Uterus (tissue), 2 donors: Measurements from ENCODE around the gene LARGE2.

Source experiments
- POLR2A ChIP-seq, 2 donors: fragments of 450-650 bp; IDR thresholded peaks; one replicate each; pipeline ENCODE4 v1.6.1; 2016; ENCODE audit warnings: antibody characterized with exemption in 2 of 2, mild to moderate bottlenecking in 1 of 2, moderate library complexity in 1 of 2
- TF ChIP-seq, protein P1 (sequence below), 4 experiments: fragments of 200-600 bp in 2 of 4; fragments of 450-650 bp in 2 of 4; sonication (generic) in 2 of 4; IDR thresholded peaks; one replicate each; pipeline ENCODE4 v1.5.1; 2016 to 2019; ENCODE audit warnings: antibody characterized with exemption in 4 of 4, mild to moderate bottlenecking in 2 of 4, moderate library complexity in 1 of 4

DNA sequence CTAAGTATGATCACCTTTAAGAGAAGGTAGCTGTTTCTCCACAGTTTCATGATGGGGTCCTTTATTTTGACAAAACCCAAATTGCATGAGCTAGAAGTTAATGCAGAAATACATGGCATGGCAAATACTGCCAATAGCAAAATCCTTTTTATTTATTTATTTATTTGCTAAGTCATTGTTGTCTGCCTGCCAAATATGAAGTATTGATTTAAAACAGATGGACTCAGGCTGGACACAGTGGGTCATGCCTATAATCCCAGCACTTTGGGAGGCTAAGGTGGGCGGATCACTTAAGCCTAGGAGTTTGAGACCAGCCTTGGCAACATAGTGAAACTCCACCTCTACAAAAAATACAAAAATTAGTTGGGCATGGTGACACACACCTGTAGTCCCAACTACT lies 52.4 kb downstream of the LARGE2 start:
- TF ChIP-seq, protein P1, sequence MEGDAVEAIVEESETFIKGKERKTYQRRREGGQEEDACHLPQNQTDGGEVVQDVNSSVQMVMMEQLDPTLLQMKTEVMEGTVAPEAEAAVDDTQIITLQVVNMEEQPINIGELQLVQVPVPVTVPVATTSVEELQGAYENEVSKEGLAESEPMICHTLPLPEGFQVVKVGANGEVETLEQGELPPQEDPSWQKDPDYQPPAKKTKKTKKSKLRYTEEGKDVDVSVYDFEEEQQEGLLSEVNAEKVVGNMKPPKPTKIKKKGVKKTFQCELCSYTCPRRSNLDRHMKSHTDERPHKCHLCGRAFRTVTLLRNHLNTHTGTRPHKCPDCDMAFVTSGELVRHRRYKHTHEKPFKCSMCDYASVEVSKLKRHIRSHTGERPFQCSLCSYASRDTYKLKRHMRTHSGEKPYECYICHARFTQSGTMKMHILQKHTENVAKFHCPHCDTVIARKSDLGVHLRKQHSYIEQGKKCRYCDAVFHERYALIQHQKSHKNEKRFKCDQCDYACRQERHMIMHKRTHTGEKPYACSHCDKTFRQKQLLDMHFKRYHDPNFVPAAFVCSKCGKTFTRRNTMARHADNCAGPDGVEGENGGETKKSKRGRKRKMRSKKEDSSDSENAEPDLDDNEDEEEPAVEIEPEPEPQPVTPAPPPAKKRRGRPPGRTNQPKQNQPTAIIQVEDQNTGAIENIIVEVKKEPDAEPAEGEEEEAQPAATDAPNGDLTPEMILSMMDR (IDR thresholded peaks at IDR 0.05): no peak
- TF ChIP-seq POLR2A (IDR thresholded peaks at IDR 0.05): no peak
